CD8-positive, alpha-beta memory T cell (primary cell): ENCODE data around the gene SCFD2. TPM values are rescaled to one million over a fixed set of nuclear protein-coding genes. Genes with fewer than 3 reads are reported as not detected.
"Not testable (repeated sequence)": the region's sequence is repeated elsewhere in the genome, so short reads cannot be mapped to it uniquely, and the experiment has no call there.

ENCODE experiments used
- CTCF ChIA-PET: fragments of 350-600 bp; sonication (Branson Sonifier 250); formaldehyde crosslinking; loops from one replicate; lab custom pipeline; 2021; ENCODE audit warnings: antibody characterized with exemption; lab: Charles Lee
- POLR2A ChIA-PET: fragments of 350-600 bp; sonication (Branson Sonifier 250); formaldehyde crosslinking; loops from one replicate; lab custom pipeline; 2021; ENCODE audit warnings: antibody characterized with exemption; lab: Charles Lee
- DNase-seq, 5 donors: peaks; one replicate each; pipeline versions ENCODE4 v3.0.0 to v3.0.0-alpha.2; 2020 to 2022; ENCODE audit warnings: mixed read lengths in 1 of 5
- H3K27ac ChIP-seq: one replicate; pipeline ENCODE4 v1.7.0; 2013; ENCODE audit warnings: low read depth, mild to moderate bottlenecking, low read length, moderate library complexity
- H3K27me3 ChIP-seq: 2 replicates; pipeline ENCODE4 v1.7.0; 2013; ENCODE audit warnings: low read length, mild to moderate bottlenecking; ENCODE audit not compliant: insufficient read depth, poor library complexity, severe bottlenecking
- H3K36me3 ChIP-seq: 2 replicates; pipeline ENCODE4 v1.7.0; 2013; ENCODE audit warnings: mild to moderate bottlenecking, low read length, moderate library complexity; ENCODE audit not compliant: insufficient read depth
- H3K4me1 ChIP-seq: 2 replicates; pipeline ENCODE4 v1.7.0; 2013; ENCODE audit warnings: mild to moderate bottlenecking, low read length, moderate library complexity; ENCODE audit not compliant: insufficient read depth
- H3K4me3 ChIP-seq: 2 replicates; pipeline ENCODE4 v1.7.0; 2013; ENCODE audit warnings: mild to moderate bottlenecking, low read length
- H3K9me3 ChIP-seq: 2 replicates; pipeline ENCODE4 v1.7.0; 2013; ENCODE audit warnings: mild to moderate bottlenecking, low read length
- H3K27ac Mint-ChIP-seq, 8 donors: one replicate each; pipeline ENCODE4 v1.8.0; 2020 to 2021; ENCODE audit warnings: mixed read lengths in 8 of 8, mild to moderate bottlenecking in 6 of 8, inconsistent platforms in 3 of 8, moderate library complexity in 3 of 8
- H3K27me3 Mint-ChIP-seq, 2 donors: one replicate each; pipeline ENCODE4 v1.8.0; 2020 to 2021; ENCODE audit warnings: mixed read lengths in 2 of 2, mild to moderate bottlenecking in 1 of 2, moderate library complexity in 1 of 2
- H3K36me3 Mint-ChIP-seq, 3 donors: one replicate each; pipeline ENCODE4 v1.8.0; 2020 to 2021; ENCODE audit warnings: mixed read lengths in 3 of 3, inconsistent platforms in 1 of 3, mild to moderate bottlenecking in 1 of 3
- H3K4me1 Mint-ChIP-seq, 3 donors: one replicate each; pipeline ENCODE4 v1.8.0; 2020 to 2021; ENCODE audit warnings: mixed read lengths in 3 of 3, inconsistent platforms in 1 of 3, mild to moderate bottlenecking in 1 of 3
- H3K4me3 Mint-ChIP-seq, 7 donors: one replicate each; pipeline ENCODE4 v1.8.0; 2020 to 2021; ENCODE audit warnings: mixed read lengths in 7 of 7, mild to moderate bottlenecking in 6 of 7, moderate library complexity in 4 of 7, inconsistent platforms in 2 of 7
- H3K9me3 Mint-ChIP-seq, 5 donors: one replicate each; pipeline ENCODE4 v1.8.0; 2020 to 2022; ENCODE audit warnings: mixed read lengths in 5 of 5, mild to moderate bottlenecking in 3 of 5, moderate library complexity in 2 of 5, inconsistent platforms in 1 of 5
- polyA plus RNA-seq: library from polyadenylated mRNA; unstranded; fragments of 300-500 nt; fragmentation: Illumina TruSeq; gene quantifications from one replicate; pipeline ENCODE4 v1.2.3, GENCODE V29; 2021
- total RNA-seq, 2 experiments: library from RNA; stranded (reverse); gene quantifications; one replicate each; pipeline ENCODE4 v1.2.3, GENCODE V29; 2021

The SCFD2 gene
- total RNA-seq, result 10 to 100 TPM; 25.7 to 29.1 TPM
- polyA plus RNA-seq, result 18.1 TPM

DNA sequence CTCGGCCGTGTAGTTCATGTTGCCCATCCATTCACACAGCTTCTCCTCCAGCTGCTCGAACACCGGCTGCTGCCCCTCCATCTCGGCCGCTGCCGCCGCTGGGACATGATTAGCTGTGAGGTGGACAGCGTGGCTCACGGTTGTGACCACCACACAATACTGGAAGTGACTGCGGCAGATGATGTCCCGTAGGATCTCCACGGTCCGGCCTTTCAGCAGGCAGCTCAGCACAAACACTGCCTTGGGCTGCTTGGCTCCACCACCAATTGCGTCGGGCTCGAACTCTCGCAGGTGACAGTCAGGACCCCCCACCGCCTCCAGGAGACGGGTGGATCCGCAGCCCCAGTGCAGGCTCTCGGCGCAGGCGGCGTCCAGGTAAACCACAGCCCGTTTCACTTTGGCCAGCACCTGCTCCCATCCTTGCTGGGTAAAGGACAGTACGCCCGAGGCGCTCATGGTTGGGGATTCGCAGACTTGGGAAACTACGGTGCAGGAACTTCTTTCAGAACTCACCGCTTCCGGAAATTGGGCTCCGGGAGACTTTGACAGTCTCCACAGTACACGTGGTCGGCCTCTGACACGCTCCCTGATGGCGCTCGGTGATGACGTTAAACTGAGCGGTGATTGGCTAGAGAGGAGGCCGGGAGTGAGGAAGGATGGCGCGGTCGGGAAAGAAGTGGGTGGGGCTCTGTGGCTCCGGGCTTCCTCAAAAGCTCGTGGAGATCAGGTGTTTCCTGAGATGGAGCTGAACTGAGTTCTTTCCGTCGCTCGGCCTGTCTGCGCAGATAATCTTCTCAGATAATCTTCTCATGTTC lies at the start of gene SCFD2:
Gene SCFD2 (minus strand): TSS at position 576 of the 815 bp plus-strand sequence.
- Histone ChIP-seq H3K36me3 (no peaks in the 10 kb centered on the region), H3K9me3 (no peaks in the 10 kb centered on the region), H3K4me1 (peaks cover 32% of the 10 kb centered on the region), H3K27me3 (no peaks in the 10 kb centered on the region), H3K4me3 (peak within 1 kb of the TSS; percentile 85), H3K27ac (peak within 1 kb of the TSS; percentile 85)
- peak within 1 kb of the TSS; percentile 94 to 99 (median 97) for H3K27ac Mint-ChIP-seq
- POLR2A ChIA-PET, result interaction anchor here (0.6 to 1.3 kb wide), 4 partner anchors 12 to 1329 kb away, joined by 3 to 6 read pairs (median 3); partner anchors contain the start of gene FIP1L1
- H3K36me3 Mint-ChIP-seq, result peaks cover 5 to 12% (median 5%) of the 10 kb centered on the region in 3 donors
- CTCF ChIA-PET, result interaction anchor here (1.5 kb wide), 1 partner anchor 14 kb away, joined by 5 read pairs; no protein-coding TSS in a partner anchor
- DNase-seq, result peak; percentile 94 to 98 (median 96)
- H3K4me3 Mint-ChIP-seq, result peak within 1 kb of the TSS; percentile 96 to 99 (median 97)
- peaks cover 49 to 63% (median 60%) of the 10 kb centered on the region in 3 donors for H3K4me1 Mint-ChIP-seq
- peaks cover 13 to 15% of the 10 kb centered on the region in 2 donors for H3K27me3 Mint-ChIP-seq
- H3K9me3 Mint-ChIP-seq, result peaks cover 0 to 1% (median 0%) of the 10 kb centered on the region in 5 donors

DNA sequence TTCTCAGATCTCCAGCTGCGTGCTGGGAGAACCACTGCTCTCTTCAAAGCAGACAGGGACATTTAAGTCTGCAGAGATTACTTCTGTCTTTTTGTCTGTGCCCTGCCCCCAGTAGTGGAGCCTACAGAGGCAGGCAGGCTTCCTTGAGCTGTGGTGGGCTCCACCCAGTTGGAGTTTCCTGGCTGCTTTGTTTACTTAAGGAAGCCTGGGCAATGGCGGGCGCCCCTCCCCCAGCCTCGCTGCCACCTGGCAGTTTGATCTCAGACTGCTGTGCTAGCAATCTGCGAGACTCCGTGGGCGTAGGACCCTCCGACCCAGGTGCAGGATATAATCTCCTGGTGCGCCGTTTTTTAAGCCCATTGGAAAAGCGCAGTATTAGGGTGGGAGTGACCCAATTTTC lies 43.6 kb upstream of the SCFD2 start:
- Mint-ChIP-seq H3K36me3 (peaks cover 15 to 58% (median 21%) of the 10 kb centered on the region in 3 donors), H3K4me1 (peaks cover 56 to 69% (median 68%) of the 10 kb centered on the region in 3 donors)
- H3K4me1 ChIP-seq, H3K36me3 ChIP-seq, POLR2A ChIA-PET, H3K9me3 ChIP-seq, H3K27me3 Mint-ChIP-seq, CTCF ChIA-PET, H3K4me3 Mint-ChIP-seq, H3K27ac ChIP-seq, H3K27me3 ChIP-seq, DNase-seq, H3K9me3 Mint-ChIP-seq, H3K27ac Mint-ChIP-seq, H3K4me3 ChIP-seq: not testable (repeated sequence)

DNA sequence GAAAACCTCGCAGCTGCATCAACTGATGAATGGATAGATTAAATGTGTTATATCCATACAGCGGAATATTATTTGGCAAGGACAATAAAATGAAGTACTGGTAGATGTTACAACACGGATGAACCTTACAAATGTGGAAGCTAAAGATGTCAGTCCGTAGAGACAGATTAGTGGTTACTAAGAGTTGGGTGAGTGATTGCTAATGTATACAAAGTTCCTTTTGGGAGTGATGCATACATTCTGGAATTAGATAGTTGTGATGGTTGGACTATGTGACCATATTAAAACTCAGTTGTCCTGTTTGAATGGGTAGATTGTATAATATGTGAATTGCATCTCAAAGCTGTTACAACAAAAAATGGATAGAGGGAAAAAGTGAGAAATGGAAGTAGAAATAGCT lies 14.4 kb upstream of the SCFD2 start:
- ChIA-PET POLR2A (interaction anchor here (0.6 kb wide), 1 partner anchor 79 kb away, joined by 3 read pairs; no protein-coding TSS in a partner anchor), CTCF (interaction anchor here (1.7 kb wide), 1 partner anchor 14 kb away, joined by 5 read pairs; the partner anchor contains the start of gene SCFD2)
- Histone ChIP-seq H3K9me3 (no peaks in the 10 kb centered on the region), H3K4me3 (no peak overlapping the region), H3K27ac (no peak overlapping the region), H3K36me3 (peaks cover 18% of the 10 kb centered on the region), H3K27me3 (no peaks in the 10 kb centered on the region), H3K4me1 (peaks cover 32% of the 10 kb centered on the region)
- H3K36me3 Mint-ChIP-seq, result peaks cover 0 to 49% (median 3%) of the 10 kb centered on the region in 3 donors
- H3K27me3 Mint-ChIP-seq, result peaks cover under 1 to 3% of the 10 kb centered on the region in 2 donors
- no peak for DNase-seq
- peaks cover 0 to 2% (median 0%) of the 10 kb centered on the region in 5 donors for H3K9me3 Mint-ChIP-seq
- H3K4me1 Mint-ChIP-seq, result peaks cover 32 to 67% (median 59%) of the 10 kb centered on the region in 3 donors
- H3K27ac Mint-ChIP-seq, result peak overlapping the region in 2 of 8 donors; percentile 26 to 70
- peak overlapping the region in 3 of 7 donors; percentile 2 to 100 (median 48) for H3K4me3 Mint-ChIP-seq

DNA sequence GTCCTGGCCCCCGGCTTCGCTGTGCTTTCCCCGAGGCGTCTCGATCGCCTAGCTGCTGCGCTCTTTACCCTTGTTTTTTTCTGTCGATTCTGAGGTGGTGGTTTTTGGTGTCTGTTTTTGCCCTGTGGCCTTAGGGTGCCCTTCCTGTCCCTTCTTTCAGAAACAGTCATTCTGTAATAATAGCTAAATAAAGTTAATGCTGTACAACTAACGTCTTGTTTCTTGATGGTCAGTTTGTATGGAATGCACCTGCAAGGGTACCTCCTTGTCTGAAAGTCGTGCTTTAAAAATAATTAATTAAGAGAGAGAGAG lies 12.3 kb upstream of the SCFD2 start:
- Histone ChIP-seq H3K4me3 (peak overlapping the region; percentile 83), H3K9me3 (no peaks in the 10 kb centered on the region), H3K4me1 (peaks cover 32% of the 10 kb centered on the region), H3K27me3 (no peaks in the 10 kb centered on the region), H3K36me3 (peaks cover 7% of the 10 kb centered on the region), H3K27ac (peak overlapping the region; percentile 91)
- Mint-ChIP-seq H3K4me3 (peak overlapping the region; percentile 98 to 100 (median 99)), H3K36me3 (peaks cover 0 to 33% (median 3%) of the 10 kb centered on the region in 3 donors), H3K9me3 (peaks cover 0 to 2% (median 0%) of the 10 kb centered on the region in 5 donors), H3K4me1 (peaks cover 32 to 56% (median 55%) of the 10 kb centered on the region in 3 donors), H3K27ac (peak overlapping the region; percentile 89 to 100 (median 99)), H3K27me3 (peaks cover 6 to 8% of the 10 kb centered on the region in 2 donors)
- ChIA-PET CTCF (no interaction called here), POLR2A (interaction anchor here (1.0 to 1.6 kb wide), 3 partner anchors 12 to 18 kb away, joined by 3 to 6 read pairs (median 3); no protein-coding TSS in a partner anchor)
- no peak for DNase-seq

DNA sequence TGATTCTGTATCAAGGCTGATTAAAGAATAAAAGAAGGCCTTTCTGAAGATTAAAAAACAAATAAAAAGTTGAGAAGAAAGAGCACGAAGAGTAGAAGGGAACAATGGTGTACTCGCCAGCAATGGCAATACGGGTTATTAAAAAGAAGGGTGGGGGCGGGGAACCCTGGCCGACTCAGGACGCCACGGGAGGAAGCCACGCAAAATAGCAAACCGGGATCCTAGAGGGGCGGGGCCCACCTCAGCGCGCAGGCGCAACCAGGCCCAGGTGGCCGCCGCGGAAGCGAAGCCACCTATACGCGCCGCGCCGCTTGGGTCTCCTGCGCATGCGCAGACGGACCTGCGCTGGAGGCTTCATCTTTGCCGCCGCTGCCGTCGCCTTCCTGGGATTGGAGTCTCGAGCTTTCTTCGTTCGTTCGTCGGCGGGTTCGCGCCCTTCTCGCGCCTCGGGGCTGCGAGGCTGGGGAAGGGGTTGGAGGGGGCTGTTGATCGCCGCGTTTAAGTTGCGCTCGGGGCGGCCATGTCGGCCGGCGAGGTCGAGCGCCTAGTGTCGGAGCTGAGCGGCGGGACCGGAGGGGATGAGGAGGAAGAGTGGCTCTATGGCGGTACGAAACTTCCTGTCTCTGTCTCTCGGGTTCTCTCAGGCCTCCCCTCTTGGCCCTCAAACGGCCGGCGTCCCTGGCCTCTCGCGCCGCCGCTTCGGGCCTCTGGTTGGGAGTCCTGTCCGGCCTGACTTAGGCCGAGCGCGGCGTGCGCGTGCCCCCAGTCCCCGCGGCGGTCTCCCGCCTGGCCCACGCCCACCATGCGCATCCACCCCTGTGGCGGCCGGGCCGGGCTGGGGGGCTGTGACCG lies 11.7 kb upstream of the SCFD2 start, which contains the start of gene FIP1L1:
Gene FIP1L1 (plus strand): TSS at position 323 of the 852 bp plus-strand sequence. CDS start 198 bp downstream, at position 521.
- Histone ChIP-seq H3K27ac (peak within 1 kb of the TSS; percentile 91), H3K9me3 (no peaks in the 10 kb centered on the region), H3K4me1 (peaks cover 32% of the 10 kb centered on the region), H3K36me3 (peaks cover 7% of the 10 kb centered on the region), H3K27me3 (no peaks in the 10 kb centered on the region), H3K4me3 (peak within 1 kb of the TSS; percentile 83)
- peak; percentile 94 to 97 (median 96) for DNase-seq
- peak within 1 kb of the TSS; percentile 89 to 100 (median 99) for H3K27ac Mint-ChIP-seq
- H3K4me3 Mint-ChIP-seq, result peak within 1 kb of the TSS; percentile 98 to 100 (median 99)
- POLR2A ChIA-PET, result interaction anchor here (1.0 to 1.6 kb wide), 3 partner anchors 11 to 17 kb away, joined by 3 to 6 read pairs (median 3); no protein-coding TSS in a partner anchor
- H3K27me3 Mint-ChIP-seq, result peaks cover 6 to 12% of the 10 kb centered on the region in 2 donors
- H3K9me3 Mint-ChIP-seq, result peaks cover 0 to 2% (median 0%) of the 10 kb centered on the region in 5 donors
- peaks cover 0 to 28% (median 3%) of the 10 kb centered on the region in 3 donors for H3K36me3 Mint-ChIP-seq
- CTCF ChIA-PET, result no interaction called here
- H3K4me1 Mint-ChIP-seq, result peaks cover 29 to 52% (median 50%) of the 10 kb centered on the region in 3 donors

DNA sequence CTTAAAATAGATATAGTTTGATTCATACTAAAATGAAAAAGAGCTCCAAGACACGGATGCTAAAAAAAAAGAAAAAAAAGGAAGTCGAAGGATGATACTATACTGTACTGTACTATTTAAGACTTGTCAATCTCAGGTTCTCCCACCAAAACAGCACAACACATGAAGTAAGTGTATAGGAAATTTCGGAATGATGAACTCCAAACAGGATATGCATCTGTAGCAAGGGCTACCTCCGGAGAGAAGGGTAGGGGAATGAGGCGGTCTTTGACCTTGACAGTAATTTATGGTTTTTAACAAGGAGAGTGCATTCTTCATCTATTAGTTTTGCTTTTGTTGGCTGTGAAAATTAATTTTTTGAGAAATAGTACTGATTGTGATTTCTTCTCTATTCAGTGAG lies 11.0 kb upstream of the SCFD2 start:
- Histone ChIP-seq H3K27me3 (no peaks in the 10 kb centered on the region), H3K36me3 (peaks cover 4% of the 10 kb centered on the region), H3K9me3 (no peaks in the 10 kb centered on the region), H3K27ac (peak overlapping the region; percentile 91), H3K4me3 (peak overlapping the region; percentile 83), H3K4me1 (peaks cover 32% of the 10 kb centered on the region)
- Mint-ChIP-seq H3K4me3 (peak overlapping the region; percentile 98 to 100 (median 99)), H3K4me1 (peaks cover 27 to 46% (median 44%) of the 10 kb centered on the region in 3 donors), H3K9me3 (peaks cover 0 to 2% (median 0%) of the 10 kb centered on the region in 5 donors), H3K36me3 (peaks cover 0 to 23% (median 3%) of the 10 kb centered on the region in 3 donors), H3K27me3 (peaks cover 10 to 17% of the 10 kb centered on the region in 2 donors), H3K27ac (peak overlapping the region; percentile 34 to 100 (median 99))
- no peak for DNase-seq
- CTCF ChIA-PET, result no interaction called here
- POLR2A ChIA-PET, result interaction anchor here (1.0 to 1.6 kb wide), 2 partner anchors 10 to 12 kb away, joined by 3 to 6 read pairs; no protein-coding TSS in a partner anchor

DNA sequence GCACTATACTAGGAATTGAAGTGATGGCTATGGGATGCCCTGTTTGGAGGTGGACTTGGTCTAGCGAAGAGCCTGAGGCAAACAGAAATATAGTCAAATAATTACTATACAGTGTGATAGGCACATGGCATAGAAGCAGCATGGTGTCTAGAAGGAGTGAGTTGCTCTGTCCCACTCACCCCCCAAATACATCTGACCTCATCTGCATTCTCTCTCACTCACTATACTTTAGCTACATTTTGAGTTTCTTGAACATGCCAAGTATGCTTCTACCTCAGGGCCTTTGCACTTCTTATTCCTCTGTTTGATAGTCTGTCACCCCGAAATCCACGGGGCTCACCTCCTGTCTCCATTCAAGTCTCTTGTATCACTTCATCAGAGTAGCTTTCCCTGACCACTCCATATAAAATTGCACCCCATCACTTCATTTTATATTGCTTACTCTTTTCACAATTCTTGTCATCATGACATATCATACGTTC lies 9.0 kb upstream of the SCFD2 start:
- H3K9me3 Mint-ChIP-seq, result peaks cover 0 to 2% (median 0%) of the 10 kb centered on the region in 5 donors
- ChIA-PET POLR2A (no interaction called here), CTCF (no interaction called here)
- Histone ChIP-seq H3K27me3 (peaks cover 8% of the 10 kb centered on the region), H3K36me3 (no peaks in the 10 kb centered on the region), H3K4me1 (peaks cover 20% of the 10 kb centered on the region), H3K9me3 (no peaks in the 10 kb centered on the region), H3K4me3 (no peak overlapping the region), H3K27ac (no peak overlapping the region)
- H3K4me3 Mint-ChIP-seq, result peak overlapping the region in 1 of 7 donors; percentile 21
- H3K27me3 Mint-ChIP-seq, result peaks cover 27 to 32% of the 10 kb centered on the region in 2 donors
- no peak overlapping the region for H3K27ac Mint-ChIP-seq
- no peak for DNase-seq
- peaks cover 3 to 13% (median 4%) of the 10 kb centered on the region in 3 donors for H3K36me3 Mint-ChIP-seq
- H3K4me1 Mint-ChIP-seq, result peaks cover 20 to 30% (median 27%) of the 10 kb centered on the region in 3 donors
